ENCODE measurements around the gene GYPE.
"Not testable (repeated sequence)": the region's sequence is repeated elsewhere in the genome, so short reads cannot be mapped to it uniquely, and the experiment has no call there.

DNA sequence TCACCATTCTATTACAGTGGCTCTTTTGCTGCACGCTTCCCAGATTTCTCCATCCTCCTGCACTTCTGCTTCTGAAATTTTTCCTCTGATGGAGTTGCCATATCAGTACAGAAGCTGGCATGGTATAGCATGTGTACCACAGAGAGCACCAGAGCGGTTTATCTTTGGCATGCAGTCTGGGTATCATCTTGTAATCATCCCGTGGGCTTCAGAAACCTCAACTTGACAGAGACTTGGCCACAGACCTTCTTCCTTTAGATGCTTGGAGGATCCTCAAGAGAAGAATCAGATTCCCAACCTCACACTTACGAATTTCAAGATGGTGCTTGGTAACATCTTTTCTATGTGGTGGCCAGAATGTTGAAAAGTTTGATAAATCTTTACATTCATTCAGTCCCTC lies 71.2 kb downstream of the GYPE start:
- not testable (repeated sequence) for TF ChIP-seq EZH2 (conservative IDR thresholded peaks at IDR 0.05; ENCODE audit: low read depth, low read length); SRSF1 (optimal IDR thresholded peaks at IDR 0.05; ENCODE audit: low read depth, low read length); PHF8 (CRISPR knock-in tag; IDR thresholded peaks at IDR 0.05); EP300 (IDR thresholded peaks at IDR 0.05; ENCODE audit: low read depth in 2 of 2, low read length in 2 of 2); EP300 (CRISPR knock-in tag; IDR thresholded peaks at IDR 0.05; ENCODE audit: borderline replicate concordance)
- TF ChIP-seq, protein P1, sequence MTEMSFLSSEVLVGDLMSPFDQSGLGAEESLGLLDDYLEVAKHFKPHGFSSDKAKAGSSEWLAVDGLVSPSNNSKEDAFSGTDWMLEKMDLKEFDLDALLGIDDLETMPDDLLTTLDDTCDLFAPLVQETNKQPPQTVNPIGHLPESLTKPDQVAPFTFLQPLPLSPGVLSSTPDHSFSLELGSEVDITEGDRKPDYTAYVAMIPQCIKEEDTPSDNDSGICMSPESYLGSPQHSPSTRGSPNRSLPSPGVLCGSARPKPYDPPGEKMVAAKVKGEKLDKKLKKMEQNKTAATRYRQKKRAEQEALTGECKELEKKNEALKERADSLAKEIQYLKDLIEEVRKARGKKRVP (CRISPR knock-in tag; IDR thresholded peaks at IDR 0.05) = not testable (repeated sequence)
- TF ChIP-seq, protein P2, sequence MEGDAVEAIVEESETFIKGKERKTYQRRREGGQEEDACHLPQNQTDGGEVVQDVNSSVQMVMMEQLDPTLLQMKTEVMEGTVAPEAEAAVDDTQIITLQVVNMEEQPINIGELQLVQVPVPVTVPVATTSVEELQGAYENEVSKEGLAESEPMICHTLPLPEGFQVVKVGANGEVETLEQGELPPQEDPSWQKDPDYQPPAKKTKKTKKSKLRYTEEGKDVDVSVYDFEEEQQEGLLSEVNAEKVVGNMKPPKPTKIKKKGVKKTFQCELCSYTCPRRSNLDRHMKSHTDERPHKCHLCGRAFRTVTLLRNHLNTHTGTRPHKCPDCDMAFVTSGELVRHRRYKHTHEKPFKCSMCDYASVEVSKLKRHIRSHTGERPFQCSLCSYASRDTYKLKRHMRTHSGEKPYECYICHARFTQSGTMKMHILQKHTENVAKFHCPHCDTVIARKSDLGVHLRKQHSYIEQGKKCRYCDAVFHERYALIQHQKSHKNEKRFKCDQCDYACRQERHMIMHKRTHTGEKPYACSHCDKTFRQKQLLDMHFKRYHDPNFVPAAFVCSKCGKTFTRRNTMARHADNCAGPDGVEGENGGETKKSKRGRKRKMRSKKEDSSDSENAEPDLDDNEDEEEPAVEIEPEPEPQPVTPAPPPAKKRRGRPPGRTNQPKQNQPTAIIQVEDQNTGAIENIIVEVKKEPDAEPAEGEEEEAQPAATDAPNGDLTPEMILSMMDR (CRISPR knock-in tag; IDR thresholded peaks at IDR 0.05) = not testable (repeated sequence)
